ENCODE data around the gene PLD4. TPM values are rescaled to one million over a fixed set of nuclear protein-coding genes. Genes with fewer than 3 reads are reported as not detected.
"Not testable (repeated sequence)": the region's sequence is repeated elsewhere in the genome, so short reads cannot be mapped to it uniquely, and the experiment has no call there.

The PLD4 gene
- total RNA-seq, 6 experiments from 2014 or later = 0.12 to 0.49 (median 0.33) TPM; not detected in 2

DNA sequence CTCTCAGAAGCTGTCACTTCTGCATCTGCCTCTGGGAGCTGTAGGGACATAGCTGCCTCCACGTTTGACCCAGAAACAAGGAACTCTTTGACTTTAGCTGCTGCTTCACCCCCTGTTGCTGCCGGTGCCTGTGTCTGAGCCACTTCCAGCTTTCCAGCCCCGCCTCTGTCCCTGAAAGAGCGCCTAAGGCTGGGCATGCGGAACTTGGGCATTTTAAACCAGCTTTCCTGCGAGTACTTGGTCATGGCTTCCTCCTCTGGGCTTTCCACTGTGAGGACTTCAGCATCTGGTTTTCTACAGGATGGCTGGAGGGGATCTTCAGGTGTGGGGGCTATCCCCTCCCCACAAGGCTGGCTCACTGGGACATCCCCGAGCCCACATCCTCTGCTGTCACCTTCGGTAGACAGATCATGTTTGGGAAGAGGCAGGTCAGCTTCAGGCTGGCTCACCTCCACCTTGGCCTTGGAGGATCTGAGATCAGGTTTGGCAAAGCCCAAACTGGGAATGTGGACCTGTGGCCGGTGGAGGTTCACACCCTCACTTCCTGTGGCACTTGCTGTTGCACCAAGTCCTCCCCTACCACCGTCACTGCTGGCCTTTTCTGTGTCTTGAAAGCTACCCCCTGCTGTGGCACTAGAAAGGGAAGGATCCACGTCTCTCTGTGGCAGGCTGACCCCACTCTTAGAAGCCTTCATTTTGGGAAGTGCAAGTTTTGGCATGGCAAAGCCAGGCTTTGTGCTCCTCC is 15.2 kb downstream of the PLD4 start:
- H3K27me3 ChIP-seq = no peaks in the 10 kb centered on the region
- H3K36me3 ChIP-seq = no peaks in the 10 kb centered on the region
- WGBS (ENCODE audit: insufficient coverage, low coverage, low lambda C conversion rate, missing lambda C conversion rate) = 43% methylated on average over 3 of the region's 11 CpGs
- no peak for TF ChIP-seq POLR2A (IDR thresholded peaks at IDR 0.05)
- TF ChIP-seq, protein P1, sequence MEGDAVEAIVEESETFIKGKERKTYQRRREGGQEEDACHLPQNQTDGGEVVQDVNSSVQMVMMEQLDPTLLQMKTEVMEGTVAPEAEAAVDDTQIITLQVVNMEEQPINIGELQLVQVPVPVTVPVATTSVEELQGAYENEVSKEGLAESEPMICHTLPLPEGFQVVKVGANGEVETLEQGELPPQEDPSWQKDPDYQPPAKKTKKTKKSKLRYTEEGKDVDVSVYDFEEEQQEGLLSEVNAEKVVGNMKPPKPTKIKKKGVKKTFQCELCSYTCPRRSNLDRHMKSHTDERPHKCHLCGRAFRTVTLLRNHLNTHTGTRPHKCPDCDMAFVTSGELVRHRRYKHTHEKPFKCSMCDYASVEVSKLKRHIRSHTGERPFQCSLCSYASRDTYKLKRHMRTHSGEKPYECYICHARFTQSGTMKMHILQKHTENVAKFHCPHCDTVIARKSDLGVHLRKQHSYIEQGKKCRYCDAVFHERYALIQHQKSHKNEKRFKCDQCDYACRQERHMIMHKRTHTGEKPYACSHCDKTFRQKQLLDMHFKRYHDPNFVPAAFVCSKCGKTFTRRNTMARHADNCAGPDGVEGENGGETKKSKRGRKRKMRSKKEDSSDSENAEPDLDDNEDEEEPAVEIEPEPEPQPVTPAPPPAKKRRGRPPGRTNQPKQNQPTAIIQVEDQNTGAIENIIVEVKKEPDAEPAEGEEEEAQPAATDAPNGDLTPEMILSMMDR (IDR thresholded peaks at IDR 0.05) = no peak
- H3K27ac ChIP-seq = no peak overlapping the region
- H3K9me3 ChIP-seq = no peaks in the 10 kb centered on the region
- no peak overlapping the region for H3K4me3 ChIP-seq
- DNase-seq = no peak
- ATAC-seq = peak in 1 of 4 donors; percentile 13
- H3K4me1 ChIP-seq = no peaks in the 10 kb centered on the region
- intact Hi-C loops (cut with DNase I) = no loop called here

DNA sequence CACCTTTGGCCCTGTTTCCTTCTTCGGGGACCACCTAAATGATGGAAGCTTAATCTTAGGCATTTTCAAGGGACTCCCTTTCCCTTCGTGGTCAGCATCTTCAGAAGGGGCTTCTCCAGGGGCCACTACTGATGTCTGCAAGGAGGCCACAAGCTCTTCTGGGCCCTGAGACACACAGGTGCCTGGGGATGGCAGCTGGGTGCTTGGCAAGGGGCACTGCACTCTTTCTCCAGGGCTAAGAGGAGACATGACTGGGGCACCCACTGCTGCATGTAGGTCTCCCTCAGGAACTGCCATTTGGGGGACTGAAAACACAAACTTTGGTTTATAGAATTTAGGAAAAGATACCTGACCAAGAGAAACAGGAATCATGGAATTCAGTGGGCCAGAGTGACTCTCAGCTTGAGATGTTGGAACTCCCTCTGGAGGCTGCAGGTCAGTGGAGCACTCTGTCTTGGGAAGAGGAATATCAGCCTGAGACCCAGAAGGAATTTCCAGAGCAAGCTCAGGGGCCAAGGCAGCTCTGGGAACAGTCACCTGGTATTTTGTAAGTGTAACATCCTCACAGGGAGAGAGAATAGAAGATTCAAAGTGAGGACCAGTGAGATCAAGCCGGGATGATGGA is 16.0 kb downstream of the PLD4 start:
- H3K36me3 ChIP-seq = no peaks in the 10 kb centered on the region
- DNase-seq (no peak), ATAC-seq (no peak)
- no peak overlapping the region for H3K27ac ChIP-seq
- no peak overlapping the region for H3K4me3 ChIP-seq
- no peak for TF ChIP-seq POLR2A (IDR thresholded peaks at IDR 0.05)
- TF ChIP-seq, protein P1 (IDR thresholded peaks at IDR 0.05) = no peak
- H3K9me3 ChIP-seq = no peaks in the 10 kb centered on the region
- intact Hi-C loops (cut with DNase I) = no loop called here
- H3K27me3 ChIP-seq = no peaks in the 10 kb centered on the region
- WGBS (ENCODE audit: insufficient coverage, low coverage, low lambda C conversion rate, missing lambda C conversion rate) = 67% methylated on average over 3 of the region's 3 CpGs
- no peaks in the 10 kb centered on the region for H3K4me1 ChIP-seq

DNA sequence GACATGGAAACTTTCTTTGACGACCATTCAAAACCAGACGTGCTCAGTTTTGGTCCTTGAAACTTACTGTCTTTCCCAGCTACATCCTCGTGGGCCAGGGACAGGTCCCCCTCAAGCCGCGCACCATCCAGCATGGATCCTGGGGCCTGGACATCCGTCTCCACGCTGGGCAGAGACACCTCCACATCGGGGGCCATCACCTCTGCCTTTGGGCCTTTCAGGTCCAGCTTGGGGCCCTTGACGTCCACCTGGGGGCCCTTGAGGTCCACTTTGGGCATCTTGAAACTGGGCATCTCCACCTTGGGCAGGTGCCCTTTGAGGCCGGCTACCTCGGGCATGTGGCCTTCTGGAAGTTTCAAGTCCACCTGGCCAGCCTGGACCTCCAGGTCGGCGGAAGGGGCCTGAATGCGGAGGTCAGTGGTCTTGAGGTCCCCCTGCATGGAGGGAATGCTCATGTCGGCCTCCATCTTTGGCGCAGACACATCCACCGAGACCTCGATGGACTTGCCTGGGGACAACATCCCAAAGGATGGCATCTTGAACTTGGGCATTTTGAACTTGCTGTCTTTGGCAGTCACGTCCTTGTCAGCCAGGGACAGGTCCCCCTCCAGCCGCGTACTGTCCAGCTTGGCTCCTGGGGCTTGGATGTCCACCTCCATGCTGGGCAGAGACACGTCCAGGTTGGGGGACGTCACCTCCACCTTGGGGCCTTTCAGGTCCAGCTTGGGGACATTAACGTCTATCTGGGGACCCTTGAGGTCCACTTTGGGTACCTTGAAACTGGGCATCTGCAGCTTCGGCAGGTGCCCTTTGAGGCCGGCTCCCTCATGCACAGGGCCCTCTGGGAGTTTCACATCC is 17.1 kb downstream of the PLD4 start:
- Histone ChIP-seq H3K27ac (no peak overlapping the region), H3K36me3 (no peaks in the 10 kb centered on the region), H3K27me3 (no peaks in the 10 kb centered on the region), H3K4me3 (no peak overlapping the region), H3K4me1 (no peaks in the 10 kb centered on the region), H3K9me3 (no peaks in the 10 kb centered on the region)
- peak in 1 of 3 donors; percentile 40 for DNase-seq
- intact Hi-C loops (cut with DNase I) = no loop called here
- no peak for ATAC-seq
- TF ChIP-seq, protein P1 (IDR thresholded peaks at IDR 0.05) = no peak
- TF ChIP-seq POLR2A (IDR thresholded peaks at IDR 0.05) = no peak
- 87% methylated on average over 8 of the region's 26 CpGs for WGBS (ENCODE audit: insufficient coverage, low coverage, low lambda C conversion rate, missing lambda C conversion rate)

DNA sequence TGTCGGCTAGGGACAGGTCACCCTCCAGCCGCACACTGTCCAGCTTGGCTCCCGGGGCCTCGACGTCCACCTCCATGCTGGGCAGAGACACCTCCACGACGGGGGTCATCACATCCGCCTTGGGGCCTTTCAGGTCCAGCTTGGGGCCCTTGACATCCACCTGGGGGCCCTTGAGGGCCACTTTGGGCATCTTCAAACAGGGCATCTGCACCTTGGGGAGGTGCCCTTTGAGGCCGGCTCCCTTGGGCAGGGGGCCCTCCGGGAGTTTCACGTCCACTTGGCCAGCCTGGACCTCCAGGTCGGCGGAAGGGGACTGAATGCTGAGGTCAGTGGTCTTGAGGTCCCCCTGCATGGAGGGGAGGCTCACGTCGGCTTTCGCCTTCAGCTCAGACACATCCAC is 17.9 kb downstream of the PLD4 start:
- DNase-seq (peak in 1 of 3 donors; percentile 7), ATAC-seq (no peak)
- Histone ChIP-seq H3K27me3 (no peaks in the 10 kb centered on the region), H3K36me3 (no peaks in the 10 kb centered on the region), H3K4me1 (no peaks in the 10 kb centered on the region), H3K4me3 (no peak overlapping the region), H3K27ac (no peak overlapping the region), H3K9me3 (no peaks in the 10 kb centered on the region)
- no CpG with 5 or more reads among the region's 16 CpGs for WGBS (ENCODE audit: insufficient coverage, low coverage, low lambda C conversion rate, missing lambda C conversion rate)
- TF ChIP-seq, protein P1 (IDR thresholded peaks at IDR 0.05) = no peak
- TF ChIP-seq POLR2A (IDR thresholded peaks at IDR 0.05) = no peak
- intact Hi-C loops (cut with DNase I) = no loop called here

DNA sequence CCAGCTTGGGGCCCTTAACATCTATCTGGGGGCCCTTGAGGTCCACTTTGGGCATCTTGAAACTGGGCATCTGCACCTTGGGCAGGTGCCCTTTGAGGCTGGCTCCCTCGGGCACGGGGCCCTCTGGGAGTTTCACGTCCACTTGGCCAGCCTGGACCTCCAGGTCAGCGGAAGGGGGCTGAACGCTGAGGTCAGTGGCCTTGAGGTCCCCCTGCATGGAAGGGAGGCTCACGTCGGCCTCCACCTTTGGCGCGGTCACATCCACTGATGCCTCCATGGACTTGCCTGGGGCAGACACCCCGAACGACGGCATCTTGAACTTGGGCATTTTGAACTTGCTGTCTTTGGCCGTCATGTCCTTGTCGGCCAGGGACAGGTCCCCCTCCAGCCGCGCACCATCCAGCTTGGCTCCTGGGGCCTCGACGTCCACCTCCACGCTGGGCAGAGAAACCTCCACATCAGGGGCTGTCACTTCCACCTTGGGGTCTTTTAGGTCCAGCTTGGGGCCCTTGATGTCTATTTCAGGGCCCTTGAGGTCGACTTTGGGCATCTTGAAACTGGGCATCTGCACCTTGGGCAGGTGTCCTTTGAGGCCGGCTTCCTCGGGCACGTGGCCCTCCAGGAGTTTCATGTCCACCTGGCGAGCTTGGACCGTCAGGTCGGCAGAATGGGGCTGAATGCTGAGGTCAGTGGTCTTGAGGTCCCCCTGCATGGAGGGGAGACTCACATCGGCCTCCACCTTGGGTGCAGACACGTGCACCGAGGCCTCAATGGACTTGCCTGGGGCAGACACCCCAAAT is 18.7 kb downstream of the PLD4 start:
- peak in 2 of 3 donors; percentile 7 to 46 for DNase-seq
- 90% methylated on average over 8 of the region's 29 CpGs for WGBS (ENCODE audit: insufficient coverage, low coverage, low lambda C conversion rate, missing lambda C conversion rate)
- H3K9me3 ChIP-seq; intact Hi-C loops (cut with DNase I); H3K27ac ChIP-seq; H3K36me3 ChIP-seq; H3K27me3 ChIP-seq; H3K4me3 ChIP-seq; H3K4me1 ChIP-seq; ATAC-seq: not testable (repeated sequence)

DNA sequence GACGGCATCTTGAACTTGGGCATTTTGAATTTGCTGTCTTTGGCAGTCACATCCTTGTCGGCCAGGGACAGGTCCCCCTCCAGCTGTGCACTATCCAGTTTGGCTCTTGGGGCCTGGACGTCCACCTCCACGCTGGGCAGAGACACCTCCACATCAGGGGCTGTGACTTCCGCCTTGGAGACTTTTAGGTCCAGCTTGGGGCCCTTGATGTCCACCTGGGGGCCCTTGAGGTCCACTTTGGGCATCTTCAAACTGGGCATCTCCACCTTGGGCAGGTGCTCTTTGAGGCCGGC is 19.3 kb downstream of the PLD4 start:
- H3K27ac ChIP-seq; H3K4me1 ChIP-seq; H3K36me3 ChIP-seq; H3K9me3 ChIP-seq; intact Hi-C loops (cut with DNase I); H3K4me3 ChIP-seq; DNase-seq; H3K27me3 ChIP-seq; ATAC-seq: not testable (repeated sequence)
- WGBS (ENCODE audit: insufficient coverage, low coverage, low lambda C conversion rate, missing lambda C conversion rate) = 40% methylated on average over 1 of the region's 6 CpGs
